NB4 (cell line): ENCODE results near the gene LSM2.

Experiments used
- TF ChIP-seq, protein P1 (sequence below): IDR thresholded peaks from one replicate; pipeline ENCODE4 v1.5.1; 2012; ENCODE audit warnings: low read depth, low read length
- TF ChIP-seq, protein P2 (sequence below): IDR thresholded peaks from 2 replicates; pipeline ENCODE4 v1.6.1; 2011; ENCODE audit warnings: low read depth, low read length

DNA sequence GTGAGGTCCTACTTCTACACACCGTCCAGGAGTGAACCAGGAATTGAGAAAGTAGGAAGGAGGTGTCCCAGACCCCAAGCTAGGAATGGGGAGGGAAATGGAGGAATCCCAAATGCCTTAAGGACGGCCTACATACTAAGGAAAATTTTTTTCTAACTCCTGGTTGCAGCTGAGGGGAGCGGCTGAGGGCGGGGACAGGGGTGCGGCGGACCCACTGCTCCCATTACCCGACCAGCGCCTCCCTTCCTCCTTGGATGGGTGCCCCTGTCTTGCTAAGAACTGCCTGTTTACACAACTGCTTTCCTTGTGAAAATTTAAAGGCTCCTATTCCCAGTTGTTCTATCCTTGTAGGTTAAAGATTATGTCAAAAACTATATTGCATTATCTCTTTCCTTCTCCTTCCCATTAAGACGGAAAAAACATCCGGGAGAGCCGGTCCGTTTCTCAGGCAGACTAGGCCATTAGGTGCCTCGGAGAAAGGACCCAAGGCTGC, 20.1 kb upstream of the LSM2 start:
- TF ChIP-seq, protein P1, sequence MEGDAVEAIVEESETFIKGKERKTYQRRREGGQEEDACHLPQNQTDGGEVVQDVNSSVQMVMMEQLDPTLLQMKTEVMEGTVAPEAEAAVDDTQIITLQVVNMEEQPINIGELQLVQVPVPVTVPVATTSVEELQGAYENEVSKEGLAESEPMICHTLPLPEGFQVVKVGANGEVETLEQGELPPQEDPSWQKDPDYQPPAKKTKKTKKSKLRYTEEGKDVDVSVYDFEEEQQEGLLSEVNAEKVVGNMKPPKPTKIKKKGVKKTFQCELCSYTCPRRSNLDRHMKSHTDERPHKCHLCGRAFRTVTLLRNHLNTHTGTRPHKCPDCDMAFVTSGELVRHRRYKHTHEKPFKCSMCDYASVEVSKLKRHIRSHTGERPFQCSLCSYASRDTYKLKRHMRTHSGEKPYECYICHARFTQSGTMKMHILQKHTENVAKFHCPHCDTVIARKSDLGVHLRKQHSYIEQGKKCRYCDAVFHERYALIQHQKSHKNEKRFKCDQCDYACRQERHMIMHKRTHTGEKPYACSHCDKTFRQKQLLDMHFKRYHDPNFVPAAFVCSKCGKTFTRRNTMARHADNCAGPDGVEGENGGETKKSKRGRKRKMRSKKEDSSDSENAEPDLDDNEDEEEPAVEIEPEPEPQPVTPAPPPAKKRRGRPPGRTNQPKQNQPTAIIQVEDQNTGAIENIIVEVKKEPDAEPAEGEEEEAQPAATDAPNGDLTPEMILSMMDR, result no peak
- TF ChIP-seq, protein P2, sequence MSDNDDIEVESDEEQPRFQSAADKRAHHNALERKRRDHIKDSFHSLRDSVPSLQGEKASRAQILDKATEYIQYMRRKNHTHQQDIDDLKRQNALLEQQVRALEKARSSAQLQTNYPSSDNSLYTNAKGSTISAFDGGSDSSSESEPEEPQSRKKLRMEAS, result peak; percentile 51; the same call in 1 of the 2 replicates
